BJ (cell line): ENCODE measurements around the gene WDR90. TPM values are rescaled to one million over a fixed set of nuclear protein-coding genes. Genes with fewer than 3 reads are reported as not detected.

ENCODE experiments used
- CTCF ChIA-PET: fragments of 350-600 bp; formaldehyde crosslinking; extraction: SDS; loops from one replicate; lab custom pipeline; 2021; ENCODE audit warnings: antibody characterized with exemption, inconsistent platforms; lab: Yijun Ruan, JAX
- POLR2A ChIA-PET: fragments of 300-600 bp; sonication (Branson Sonifier 250); formaldehyde crosslinking; extraction: SDS; loops from one replicate; lab custom pipeline; 2021; ENCODE audit warnings: antibody characterized with exemption; lab: Charles Lee
- DNase-seq: peaks from one replicate; pipeline ENCODE4 v3.0.0-alpha.2; 2011; ENCODE audit warnings: low read depth
- H3K27me3 ChIP-seq: 2 replicates; pipeline ENCODE4 v1.6.0; 2011; ENCODE audit warnings: low read length; ENCODE audit not compliant: control insufficient read depth, insufficient read depth
- H3K36me3 ChIP-seq: 2 replicates; pipeline ENCODE4 v1.5.1; 2011; ENCODE audit warnings: low read length; ENCODE audit not compliant: control insufficient read depth, insufficient read depth
- H3K4me3 ChIP-seq: 2 replicates; pipeline ENCODE4 v1.5.1; 2011; ENCODE audit warnings: low read depth, mild to moderate bottlenecking, control low read depth, low read length
- CTCF ChIP-seq: IDR thresholded peaks from 2 replicates; pipeline ENCODE4 v1.5.1; 2011; ENCODE audit warnings: low read depth, mild to moderate bottlenecking, control low read depth, inconsistent platforms, low read length, moderate library complexity; ENCODE audit not compliant: insufficient read depth
- polyA plus RNA-seq: library from polyadenylated mRNA; depleted of rRNA; stranded (reverse); fragments of >200 nt; gene quantifications from 2 replicates; pipeline ENCODE4 v1.2.3, GENCODE V29; 2011

The WDR90 gene
- polyA plus RNA-seq, 1 experiment, result 10.0 TPM

GRCh38 chr16:681746-682427 is 32.7 kb downstream of the WDR90 start:
- no peaks in the 10 kb centered on the region for H3K27me3 ChIP-seq
- DNase-seq, result no peak
- ChIA-PET POLR2A (no interaction called here), CTCF (interaction anchor here (1.4 to 4.5 kb wide), 2 partner anchors 14 to 38 kb away, joined by 4 to 20 read pairs; partner anchors contain the start of gene RHOT2)
- H3K4me3 ChIP-seq, result no peak overlapping the region
- TF ChIP-seq CTCF, result no peak
- peaks cover 23% of the 10 kb centered on the region for H3K36me3 ChIP-seq

- Histone ChIP-seq H3K27me3 (no peaks in the 10 kb centered on the region), H3K4me3 (no peak overlapping the region; the same call in 1 of the 2 replicates), H3K36me3 (peaks cover 23% of the 10 kb centered on the region)
- POLR2A ChIA-PET, result no interaction called here
- no peak for DNase-seq
- no peak for TF ChIP-seq CTCF
- CTCF ChIA-PET, result interaction anchor here (4.5 kb wide), 1 partner anchor 15 kb away, joined by 20 read pairs; the partner anchor contains the start of gene RHOT2
Measured at GRCh38 chr16:682493-683395, 33.6 kb downstream of the WDR90 start.

GRCh38 chr16:683396-684070 is 34.4 kb downstream of the WDR90 start:
- Histone ChIP-seq H3K27me3 (no peaks in the 10 kb centered on the region), H3K36me3 (peaks cover 23% of the 10 kb centered on the region), H3K4me3 (peak overlapping the region; percentile 55)
- ChIA-PET POLR2A (no interaction called here), CTCF (interaction anchor here (1.0 kb wide), 1 partner anchor 26 kb away, joined by 3 read pairs; no protein-coding TSS in a partner anchor)
- DNase-seq, result no peak
- TF ChIP-seq CTCF, result no peak

GRCh38 chr16:684071-684794 is 35.1 kb downstream of the WDR90 start, which contains the start of gene JMJD8:
Gene JMJD8 (minus strand): TSS chr16:684334. CDS start chr16:684319, 15 bp downstream.
- Histone ChIP-seq H3K4me3 (peak within 1 kb of the TSS; percentile 55), H3K27me3 (no peaks in the 10 kb centered on the region), H3K36me3 (peaks cover 23% of the 10 kb centered on the region)
- POLR2A ChIA-PET, result no interaction called here
- CTCF ChIA-PET, result interaction anchor here (1.0 kb wide), 1 partner anchor 26 kb away, joined by 3 read pairs; no protein-coding TSS in a partner anchor
- no peak for TF ChIP-seq CTCF
- DNase-seq, result peak; percentile 66
